ENCODE measurements around the gene HES7. TPM values are rescaled to one million over a fixed set of nuclear protein-coding genes. Genes with fewer than 3 reads are reported as not detected.

The HES7 gene
- total and polyA plus RNA-seq, 9 of the 15 experiments (the other 6 are each of a cell fraction or from before 2014, with no cell fraction given): 0.03 to 1.7 (median 0.14) TPM; not detected in 1

- TF ChIP-seq TAF15 (IDR thresholded peaks at IDR 0.05; ENCODE audit: low read depth, low read length) (no peak), FOXK2 (conservative IDR thresholded peaks at IDR 0.05 in 1 of 2, IDR thresholded peaks at IDR 0.05 in 1 of 2; ENCODE audit: low read depth in 2 of 2) (no peak), ZNF133 (CRISPR knock-in tag; IDR thresholded peaks at IDR 0.05) (no peak), DEAF1 (CRISPR knock-in tag; IDR thresholded peaks at IDR 0.05) (no peak), RBFOX2 (IDR thresholded peaks at IDR 0.05; ENCODE audit: low read depth, low read length) (peak; percentile 27; the same call in 1 of the 2 replicates), ATF7 (IDR thresholded peaks at IDR 0.05) (no peak), MIER1 (IDR thresholded peaks at IDR 0.05; ENCODE audit: low read depth) (no peak), KDM5B (IDR thresholded peaks at IDR 0.05; ENCODE audit: insufficient replicate concordance, low read depth, low read length) (peak; percentile 46), HNRNPH1 (optimal IDR thresholded peaks at IDR 0.05; ENCODE audit: low read depth, low read length) (no peak), ARID2 (IDR thresholded peaks at IDR 0.05) (no peak), ZBTB43 (CRISPR knock-in tag; IDR thresholded peaks at IDR 0.05) (no peak), CREM (IDR thresholded peaks at IDR 0.05; ENCODE audit: low read depth) (peak; percentile 70), CXXC5 (CRISPR knock-in tag; IDR thresholded peaks at IDR 0.05) (0 out of 2 replicates have a peak, but pooled peaks have one; percentile 13), POLR2A (conservative IDR thresholded peaks at IDR 0.05) (peak; percentile 53), SRSF1 (IDR thresholded peaks at IDR 0.05; ENCODE audit: low read depth, low read length) (no peak), SPI1 (IDR thresholded peaks at IDR 0.05; ENCODE audit: borderline replicate concordance, low read depth, low read length) (no peak), RHOXF2B (CRISPR knock-in tag; conservative IDR thresholded peaks at IDR 0.05) (no peak), POU5F1 (IDR thresholded peaks at IDR 0.05; ENCODE audit: borderline replicate concordance, low read depth, low read length, partially characterized antibody) (no peak), ILF3 (IDR thresholded peaks at IDR 0.05; ENCODE audit: borderline replicate concordance) (no peak), ATF6 (CRISPR knock-in tag; IDR thresholded peaks at IDR 0.05) (no peak), TCF7L2 (IDR thresholded peaks at IDR 0.05; ENCODE audit: low read depth, low read length) (no peak)
- TF ChIP-seq, protein P1, sequence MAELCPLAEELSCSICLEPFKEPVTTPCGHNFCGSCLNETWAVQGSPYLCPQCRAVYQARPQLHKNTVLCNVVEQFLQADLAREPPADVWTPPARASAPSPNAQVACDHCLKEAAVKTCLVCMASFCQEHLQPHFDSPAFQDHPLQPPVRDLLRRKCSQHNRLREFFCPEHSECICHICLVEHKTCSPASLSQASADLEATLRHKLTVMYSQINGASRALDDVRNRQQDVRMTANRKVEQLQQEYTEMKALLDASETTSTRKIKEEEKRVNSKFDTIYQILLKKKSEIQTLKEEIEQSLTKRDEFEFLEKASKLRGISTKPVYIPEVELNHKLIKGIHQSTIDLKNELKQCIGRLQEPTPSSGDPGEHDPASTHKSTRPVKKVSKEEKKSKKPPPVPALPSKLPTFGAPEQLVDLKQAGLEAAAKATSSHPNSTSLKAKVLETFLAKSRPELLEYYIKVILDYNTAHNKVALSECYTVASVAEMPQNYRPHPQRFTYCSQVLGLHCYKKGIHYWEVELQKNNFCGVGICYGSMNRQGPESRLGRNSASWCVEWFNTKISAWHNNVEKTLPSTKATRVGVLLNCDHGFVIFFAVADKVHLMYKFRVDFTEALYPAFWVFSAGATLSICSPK (IDR thresholded peaks at IDR 0.05; ENCODE audit: borderline replicate concordance): no peak
These were observed 3.1 kb downstream of the HES7 start (continued) for GRCh38 chr17:8120520-8121406.

Measured in K562 (cell line).